Neural progenitor cell (in vitro differentiated cells): ENCODE measurements around the gene DROSHA. TPM values are rescaled to one million over a fixed set of nuclear protein-coding genes. Genes with fewer than 3 reads are reported as not detected.

ENCODE experiments used
- DNase-seq: peaks from one replicate; pipeline ENCODE4 v3.0.0-alpha.2; 2016; ENCODE audit warnings: low spot score
- H2AFZ ChIP-seq: fragments of 200-600 bp; sonication (generic); replicated peaks from 2 replicates; pipeline ENCODE4 v1.6.1; 2016; ENCODE audit warnings: antibody characterized with exemption
- H3F3A ChIP-seq: fragments of 200-600 bp; sonication (generic); 2 replicates; pipeline ENCODE4 v1.6.1; 2016; ENCODE audit warnings: antibody characterized with exemption, low read depth
- H3K27ac ChIP-seq: fragments of 200-600 bp; sonication (generic); 2 replicates; pipeline ENCODE4 v1.5.1; 2016; ENCODE audit warnings: mild to moderate bottlenecking
- H3K27me3 ChIP-seq: fragments of 200-600 bp; sonication (generic); 2 replicates; pipeline ENCODE4 v1.6.1; 2016; ENCODE audit warnings: mild to moderate bottlenecking, moderate library complexity
- H3K36me3 ChIP-seq: fragments of 200-600 bp; sonication (generic); 2 replicates; pipeline ENCODE4 v1.5.1; 2016
- H3K4me1 ChIP-seq: fragments of 200-600 bp; sonication (generic); 2 replicates; pipeline ENCODE4 v1.6.1; 2016; ENCODE audit warnings: mixed run types
- H3K4me2 ChIP-seq: fragments of 200-600 bp; sonication (generic); 2 replicates; pipeline ENCODE4 v1.6.1; 2016
- H3K4me3 ChIP-seq: fragments of 200-600 bp; sonication (generic); 2 replicates; pipeline ENCODE4 v1.5.1; 2016
- H3K79me2 ChIP-seq: fragments of 200-600 bp; sonication (generic); 2 replicates; pipeline ENCODE4 v1.6.1; 2016; ENCODE audit warnings: low read depth
- H3K9ac ChIP-seq: fragments of 200-600 bp; sonication (generic); 2 replicates; pipeline ENCODE4 v1.6.1; 2016
- H3K9me3 ChIP-seq: fragments of 200-600 bp; sonication (generic); 2 replicates; pipeline ENCODE4 v1.5.1; 2016; ENCODE audit warnings: low read depth
- H4K20me1 ChIP-seq: fragments of 200-600 bp; sonication (generic); 2 replicates; pipeline ENCODE4 v1.6.1; 2016; ENCODE audit warnings: low read depth
- H3K27ac Mint-ChIP-seq: 3 replicates; pipeline ENCODE4 v1.8.0; 2021; ENCODE audit warnings: mixed read lengths
- H3K27me3 Mint-ChIP-seq: 2 replicates; pipeline ENCODE4 v1.8.0; 2022; ENCODE audit warnings: low read depth, mild to moderate bottlenecking, inconsistent platforms, moderate library complexity, mixed read lengths; ENCODE audit not compliant: insufficient read depth
- H3K36me3 Mint-ChIP-seq: 3 replicates; pipeline ENCODE4 v1.8.0; 2021; ENCODE audit warnings: mixed read lengths
- H3K4me1 Mint-ChIP-seq: 3 replicates; pipeline ENCODE4 v1.8.0; 2021; ENCODE audit warnings: mixed read lengths
- H3K4me3 Mint-ChIP-seq: 3 replicates; pipeline ENCODE4 v1.8.0; 2021; ENCODE audit warnings: mild to moderate bottlenecking, moderate library complexity, mixed read lengths
- H3K9me3 Mint-ChIP-seq: 3 replicates; pipeline ENCODE4 v1.8.0; 2020; ENCODE audit warnings: mixed read lengths
- EZH2 ChIP-seq: fragments of 200-600 bp; sonication (generic); IDR thresholded peaks from 2 replicates; pipeline ENCODE4 v1.6.1; 2017; ENCODE audit warnings: antibody characterized with exemption, mild to moderate bottlenecking, moderate library complexity
- EZH2phosphoT487 ChIP-seq: fragments of 200-600 bp; sonication (generic); IDR thresholded peaks from 2 replicates; pipeline ENCODE4 v1.6.1; 2017; ENCODE audit warnings: antibody characterized with exemption
- small RNA-seq: library from RNA; depleted of rRNA; stranded (forward); fragments of <200 nt; gene quantifications from one replicate; pipeline ENCODE3, GENCODE V24; 2015
- total RNA-seq: library from RNA; depleted of rRNA; stranded (reverse); fragments of >200 nt; gene quantifications from 2 replicates; pipeline ENCODE4 v1.2.3, GENCODE V29; 2015; ENCODE audit warnings: low replicate concordance
- TF ChIP-seq, protein P1 (sequence below): fragments of 200-600 bp; sonication (generic); IDR thresholded peaks from 2 replicates; pipeline ENCODE4 v1.5.1; 2017; ENCODE audit warnings: antibody characterized with exemption, mild to moderate bottlenecking

The DROSHA gene
- total RNA-seq, 1 donor from 2014 or later, result 80.3 TPM

DNA sequence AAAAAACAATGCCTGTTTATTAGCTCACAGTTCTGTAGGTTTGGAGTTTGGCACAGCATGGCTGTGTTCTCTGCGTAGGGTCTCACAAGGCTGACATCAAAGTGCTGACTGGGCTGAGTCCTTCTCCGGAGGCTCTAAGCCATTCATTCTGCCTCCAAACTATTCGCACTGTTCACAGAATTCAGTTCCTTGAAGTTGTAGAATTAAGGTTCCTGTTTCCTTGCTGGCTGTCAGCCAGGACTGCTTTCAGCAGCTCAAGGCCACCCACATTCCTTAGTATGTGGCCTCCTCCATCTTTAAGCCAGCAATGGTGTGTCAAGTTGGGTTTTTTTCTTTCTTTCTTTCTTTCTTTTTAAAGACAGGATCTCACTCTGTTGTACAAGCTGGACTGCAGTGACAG lies 176.6 kb downstream of the DROSHA start:
- Mint-ChIP-seq H3K27me3 (peaks cover 7% of the 10 kb centered on the region), H3K4me1 (no peaks in the 10 kb centered on the region), H3K9me3 (peaks cover 4% of the 10 kb centered on the region), H3K36me3 (peaks cover 1% of the 10 kb centered on the region), H3K27ac (no peak overlapping the region), H3K4me3 (no peak overlapping the region)
- Histone ChIP-seq H4K20me1 (no peaks in the 10 kb centered on the region), H3K4me1 (no peaks in the 10 kb centered on the region), H3K27ac (no peak overlapping the region), H3F3A (no peaks in the 10 kb centered on the region), H3K36me3 (no peaks in the 10 kb centered on the region), H2AFZ (no peak overlapping the region), H3K27me3 (no peaks in the 10 kb centered on the region), H3K4me2 (no peak overlapping the region), H3K9ac (no peak overlapping the region), H3K4me3 (no peak overlapping the region), H3K9me3 (no peaks in the 10 kb centered on the region), H3K79me2 (no peaks in the 10 kb centered on the region)
- no peak for DNase-seq
- TF ChIP-seq EZH2phosphoT487, result no peak
- TF ChIP-seq, protein P1, sequence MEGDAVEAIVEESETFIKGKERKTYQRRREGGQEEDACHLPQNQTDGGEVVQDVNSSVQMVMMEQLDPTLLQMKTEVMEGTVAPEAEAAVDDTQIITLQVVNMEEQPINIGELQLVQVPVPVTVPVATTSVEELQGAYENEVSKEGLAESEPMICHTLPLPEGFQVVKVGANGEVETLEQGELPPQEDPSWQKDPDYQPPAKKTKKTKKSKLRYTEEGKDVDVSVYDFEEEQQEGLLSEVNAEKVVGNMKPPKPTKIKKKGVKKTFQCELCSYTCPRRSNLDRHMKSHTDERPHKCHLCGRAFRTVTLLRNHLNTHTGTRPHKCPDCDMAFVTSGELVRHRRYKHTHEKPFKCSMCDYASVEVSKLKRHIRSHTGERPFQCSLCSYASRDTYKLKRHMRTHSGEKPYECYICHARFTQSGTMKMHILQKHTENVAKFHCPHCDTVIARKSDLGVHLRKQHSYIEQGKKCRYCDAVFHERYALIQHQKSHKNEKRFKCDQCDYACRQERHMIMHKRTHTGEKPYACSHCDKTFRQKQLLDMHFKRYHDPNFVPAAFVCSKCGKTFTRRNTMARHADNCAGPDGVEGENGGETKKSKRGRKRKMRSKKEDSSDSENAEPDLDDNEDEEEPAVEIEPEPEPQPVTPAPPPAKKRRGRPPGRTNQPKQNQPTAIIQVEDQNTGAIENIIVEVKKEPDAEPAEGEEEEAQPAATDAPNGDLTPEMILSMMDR, result no peak
- TF ChIP-seq EZH2, result no peak

Small RNA genes within 50 kb of the gene (small RNA-seq; reads per million reads assigned to genes)
- not detected for gene RF00019

Other genes with a start within 250 kb of the DROSHA start
- gene C5orf22, start 208 bp upstream of the DROSHA start, total RNA-seq, result 37.5 and 60.8 TPM in 2 replicates
- gene PDZD2, start 107.0 kb upstream of the DROSHA start, total RNA-seq, result 1.1 and 1.4 TPM in 2 replicates